A172 (cell line): Measurements from ENCODE around the gene TMEM139. TPM values are rescaled to one million over a fixed set of nuclear protein-coding genes. Genes with fewer than 3 reads are reported as not detected.

Experiments
- DNase-seq: peaks from one replicate; pipeline ENCODE4 v3.0.0-alpha.2; 2015; ENCODE audit warnings: low spot score
- total RNA-seq: library from RNA; depleted of rRNA; stranded (reverse); fragments of >200 nt; shearing (Covaris generic); gene quantifications from 2 replicates; pipeline ENCODE4 v1.2.3, GENCODE V29; 2014; rRNA removed

Gene TMEM139
- total RNA-seq, 1 experiment from 2014 or later: 6.2 TPM

- no peak for DNase-seq
These were observed 38.9 kb downstream of the TMEM139 start for GRCh38 chr7:143323653-143324052.

- no peak for DNase-seq
These were observed 40.5 kb downstream of the TMEM139 start for GRCh38 chr7:143325240-143325639.

GRCh38 chr7:143327903-143328302 is 43.1 kb downstream of the TMEM139 start:
- no peak for DNase-seq

- DNase-seq: no peak
These were observed 44.9 kb downstream of the TMEM139 start for GRCh38 chr7:143329471-143330170.

GRCh38 chr7:143331179-143331801 is 46.5 kb downstream of the TMEM139 start:
- DNase-seq: peak; percentile 87

- no peak for DNase-seq
These were observed 49.5 kb downstream of the TMEM139 start for GRCh38 chr7:143334244-143334643.

- DNase-seq: no peak
These were observed 52.5 kb downstream of the TMEM139 start for GRCh38 chr7:143337216-143337615.

Other genes with a start within 250 kb of the TMEM139 start
- gene OR6V1, start 232.6 kb upstream of the TMEM139 start, total RNA-seq: not detected in 2 replicates
- not detected in 2 replicates for gene PIP, start 152.9 kb upstream of the TMEM139 start, total RNA-seq
- gene TAS2R39, start 101.5 kb upstream of the TMEM139 start, total RNA-seq: not detected in 2 replicates
- gene TAS2R40, start 62.9 kb upstream of the TMEM139 start, total RNA-seq: not detected in 2 replicates
- gene GSTK1, start 21.5 kb upstream of the TMEM139 start, total RNA-seq: 93.3 and 106 TPM in 2 replicates
- gene CASP2, start 3.4 kb downstream of the TMEM139 start, total RNA-seq: 14.6 and 34.4 TPM in 2 replicates
- gene CLCN1, start 31.2 kb downstream of the TMEM139 start, total RNA-seq: not detected in 2 replicates
- 3.9 and 7.1 TPM in 2 replicates for gene FAM131B, start 77.8 kb downstream of the TMEM139 start, total RNA-seq
- gene ZYX, start 96.4 kb downstream of the TMEM139 start, total RNA-seq: 53.2 and 57.0 TPM in 2 replicates
- 0.03 TPM in 1 of 2 replicates, not detected in the other for gene EPHA1, start 123.9 kb downstream of the TMEM139 start, total RNA-seq
- not detected in 2 replicates for gene TAS2R60, start 158.5 kb downstream of the TMEM139 start, total RNA-seq
- not detected in 2 replicates for gene TAS2R41, start 192.9 kb downstream of the TMEM139 start, total RNA-seq